NCI-H2081 treated with DMSO at 0.1 percent for 48 hours (cell line): ENCODE measurements around the gene IER5.

ENCODE experiments used
- DNase-seq: peaks from one replicate; lab custom pipeline; 2025; lab: John Stamatoyannopoulos, UW

The IER5 gene

GRCh38 chr1:181077576-181078242 is 10.8 kb upstream of the IER5 start:
- DNase-seq = no peak

GRCh38 chr1:181079382-181079781 is 9.1 kb upstream of the IER5 start:
- DNase-seq = no peak

- DNase-seq = no peak
Observed at GRCh38 chr1:181079920-181080319, 8.6 kb upstream of the IER5 start.

- no peak for DNase-seq
Observed at GRCh38 chr1:181080556-181080955, 7.9 kb upstream of the IER5 start.

DNA sequence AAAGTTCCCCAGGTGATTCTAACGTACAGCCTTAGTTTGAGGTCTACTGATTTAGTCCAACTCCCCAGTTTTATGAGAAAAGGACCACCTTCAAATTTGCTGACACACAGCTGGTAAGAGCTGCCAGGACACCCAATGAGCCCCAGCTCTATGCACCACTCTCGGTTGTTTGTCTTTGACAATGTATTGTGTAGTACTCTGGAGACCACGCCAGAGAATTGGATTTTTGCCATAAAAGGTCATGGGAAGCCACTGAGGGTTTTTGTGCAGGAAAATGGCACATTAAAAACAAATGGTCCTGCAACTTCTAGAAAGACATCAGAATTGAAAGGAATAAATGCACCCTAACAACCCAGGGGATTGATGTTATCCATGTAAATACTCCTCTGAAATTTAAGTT is 7.1 kb upstream of the IER5 start:
- DNase-seq = peak; percentile 44

GRCh38 chr1:181083842-181084605 is 4.5 kb upstream of the IER5 start:
- DNase-seq = no peak

DNA sequence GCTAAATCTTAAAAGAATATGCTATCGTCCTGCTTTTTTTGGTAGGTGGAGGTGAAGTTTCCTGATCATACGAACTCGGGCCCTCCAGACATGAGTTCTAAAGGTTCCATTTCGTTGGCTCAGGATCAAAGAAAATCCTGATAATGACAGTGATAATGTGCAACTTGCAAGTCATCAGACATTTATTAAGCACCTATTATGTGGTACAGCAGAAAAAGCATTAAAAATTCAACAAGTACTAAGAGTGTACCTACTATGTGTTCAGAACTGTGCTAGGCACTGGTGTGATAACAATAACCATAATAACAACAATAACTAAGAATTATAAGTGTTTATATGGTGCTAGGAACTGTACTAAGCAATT is 3.9 kb upstream of the IER5 start:
- no peak for DNase-seq

DNA sequence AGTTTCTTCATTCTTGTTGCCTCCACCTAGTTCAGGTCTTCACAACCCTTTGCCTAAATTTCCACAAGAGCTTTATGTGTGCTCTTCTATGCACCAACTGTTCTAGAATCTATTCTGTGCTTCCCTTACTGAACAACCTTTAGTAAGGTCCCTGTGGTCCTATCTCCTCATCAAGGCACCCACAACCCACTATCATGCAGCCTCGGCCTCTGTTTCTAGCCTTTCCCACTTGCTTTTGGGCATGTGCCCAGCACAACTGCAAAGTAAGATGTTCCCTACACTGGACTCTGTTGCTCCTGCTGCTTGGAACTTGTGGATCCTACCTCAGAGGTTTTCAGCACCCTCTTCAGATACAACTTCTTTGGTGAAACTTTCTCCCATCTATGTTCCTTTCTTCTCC is 2.4 kb upstream of the IER5 start:
- DNase-seq = no peak

DNA sequence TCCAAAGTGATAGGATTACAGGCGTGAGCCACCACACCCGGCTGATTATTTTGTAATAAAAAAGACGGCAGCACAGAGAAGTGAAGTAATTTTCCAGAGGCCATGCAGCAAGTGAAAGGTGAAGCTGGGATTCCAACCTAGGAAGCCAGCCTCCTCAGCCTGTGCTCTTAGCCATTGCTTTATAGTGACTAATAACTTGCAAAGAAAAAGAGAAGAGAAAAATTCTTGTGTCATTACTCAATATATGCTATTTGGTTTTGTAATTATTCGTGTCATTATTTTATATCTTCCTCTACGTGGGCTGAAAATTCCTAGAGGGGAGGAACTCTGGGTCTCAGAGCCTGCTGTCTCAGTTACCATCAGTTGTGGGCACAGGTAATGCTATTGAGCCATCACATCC is 1.6 kb upstream of the IER5 start:
- no peak for DNase-seq

DNA sequence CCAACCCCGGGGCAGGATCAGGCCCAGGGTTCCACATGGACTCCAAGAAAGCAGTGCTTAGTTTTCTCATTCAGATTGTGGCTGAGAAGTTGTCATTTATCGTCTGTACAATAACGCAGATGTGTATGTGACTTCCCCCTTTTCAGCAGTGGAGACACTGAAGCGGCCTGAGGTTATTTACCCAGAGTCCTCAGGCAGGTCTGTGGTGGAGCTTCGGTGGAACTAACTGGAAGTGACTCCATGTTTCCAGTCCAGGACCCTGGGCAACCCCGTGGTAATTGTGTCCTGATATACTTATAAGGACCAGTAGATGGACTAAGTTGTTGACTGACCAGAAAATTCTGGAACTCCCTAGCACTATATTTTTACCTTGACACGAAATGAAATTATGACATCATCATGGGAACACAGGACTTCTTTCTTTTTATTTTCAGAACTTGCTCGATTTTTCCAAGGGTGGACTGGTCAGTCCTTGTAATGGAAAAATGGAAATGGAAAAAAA is 1.0 kb upstream of the IER5 start:
- no peak for DNase-seq

- no peak for DNase-seq
Observed at GRCh38 chr1:181089017-181089675, 646 bp downstream of the IER5 start.

DNA sequence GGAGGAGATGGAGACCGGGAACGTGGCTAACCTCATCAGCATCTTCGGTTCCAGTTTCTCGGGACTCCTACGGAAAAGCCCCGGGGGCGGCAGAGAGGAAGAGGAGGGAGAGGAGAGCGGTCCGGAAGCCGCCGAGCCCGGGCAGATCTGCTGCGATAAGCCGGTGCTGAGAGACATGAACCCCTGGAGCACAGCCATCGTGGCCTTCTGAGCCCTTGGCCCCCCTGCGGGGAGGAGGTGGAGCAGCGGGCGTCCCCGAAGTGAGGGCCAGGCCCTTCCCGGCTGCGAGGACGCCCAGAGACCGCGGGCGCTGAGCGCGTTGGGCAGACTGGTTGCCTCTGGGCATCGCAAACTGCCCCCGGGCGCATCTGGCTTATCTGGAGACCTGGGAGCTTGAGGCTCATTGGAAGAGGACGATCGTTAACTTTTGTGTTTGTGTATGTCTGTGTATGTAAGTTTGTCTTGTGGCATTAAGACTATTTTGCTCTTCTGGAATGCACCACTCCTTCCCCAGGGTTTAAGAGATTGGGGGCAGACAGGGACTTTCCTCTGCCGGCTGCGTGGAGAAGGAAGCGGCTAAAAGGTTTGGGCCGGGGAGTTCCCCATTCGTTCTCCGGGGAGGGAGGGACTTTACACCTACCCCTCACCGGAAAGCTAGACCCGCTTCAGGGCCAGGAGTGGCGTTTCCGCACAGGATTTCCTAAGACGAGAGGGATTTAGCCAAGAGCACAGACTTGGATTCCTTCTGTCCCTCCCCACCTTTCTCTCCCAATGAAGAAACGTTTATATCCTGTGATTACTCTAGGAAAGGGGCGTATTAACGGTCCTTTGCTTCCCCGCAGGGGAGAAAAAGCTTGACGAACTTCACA is 1.4 kb downstream of the IER5 start:
- no peak for DNase-seq

DNA sequence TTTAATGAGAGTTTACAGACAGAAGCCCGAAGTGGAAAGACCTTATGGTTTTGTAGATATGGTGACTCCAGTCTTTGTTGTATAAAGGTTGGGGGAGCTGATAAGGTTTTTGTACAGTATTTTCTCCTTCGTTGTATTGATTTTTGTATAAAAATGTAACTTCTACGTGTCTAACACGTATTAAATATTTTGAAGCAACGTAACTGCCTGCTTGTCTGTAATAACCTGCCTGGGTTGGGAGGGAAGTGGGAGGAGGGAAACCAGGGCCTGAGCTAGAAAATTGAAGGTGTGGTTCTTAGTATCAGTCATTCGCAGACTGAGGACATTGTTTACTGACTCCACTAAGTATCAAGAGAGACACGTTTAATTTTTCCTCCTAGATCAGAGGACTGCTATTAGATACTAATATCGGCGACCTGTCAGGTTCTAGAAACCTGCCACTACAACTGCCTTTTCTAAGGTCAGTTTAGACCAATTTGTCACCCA is 2.2 kb downstream of the IER5 start:
- DNase-seq = no peak

DNA sequence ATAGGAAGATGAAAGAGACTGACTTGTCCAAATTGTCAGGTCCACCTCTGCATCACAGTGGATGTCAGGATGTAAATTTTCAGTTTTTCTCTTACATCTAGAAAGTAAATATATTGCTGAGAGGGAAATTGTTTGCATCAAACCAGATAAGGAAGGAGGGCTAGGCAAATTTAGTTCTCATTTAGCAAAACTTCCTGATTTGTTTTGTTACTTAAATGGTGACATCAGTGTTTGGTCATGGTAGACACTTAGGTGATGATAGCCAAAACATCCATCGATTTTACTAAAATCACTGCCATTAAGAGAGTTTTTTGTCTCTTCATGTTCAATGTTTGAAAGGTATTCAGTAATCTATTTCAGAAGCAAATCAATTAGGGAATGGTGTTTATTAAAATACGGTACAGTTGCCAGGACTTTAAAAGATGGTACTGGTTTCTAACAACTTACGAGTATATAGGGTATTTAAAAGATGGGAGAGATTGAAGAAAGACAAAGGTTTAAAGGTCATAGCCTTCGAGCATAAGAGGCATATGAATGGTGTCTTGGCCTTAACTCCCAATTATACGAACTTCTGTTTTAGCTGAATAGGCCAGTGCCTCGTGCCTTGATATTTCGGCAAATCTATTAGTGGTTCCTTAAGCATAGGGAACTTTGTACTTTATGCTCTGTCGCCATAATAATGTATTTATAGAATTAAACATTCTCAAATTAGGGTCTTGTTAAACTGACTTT is 3.0 kb downstream of the IER5 start:
- DNase-seq = no peak

GRCh38 chr1:181092056-181092455 is 3.6 kb downstream of the IER5 start:
- no peak for DNase-seq

- no peak for DNase-seq
Observed at GRCh38 chr1:181092883-181093458, 4.5 kb downstream of the IER5 start.

GRCh38 chr1:181094416-181095212 is 6.1 kb downstream of the IER5 start:
- DNase-seq = no peak

GRCh38 chr1:181095260-181095659 is 6.8 kb downstream of the IER5 start:
- no peak for DNase-seq

- no peak for DNase-seq
Observed at GRCh38 chr1:181095763-181096184, 7.3 kb downstream of the IER5 start.

- DNase-seq = no peak
Observed at GRCh38 chr1:181097242-181097641, 8.7 kb downstream of the IER5 start.
